Neural progenitor cell (in vitro differentiated cells): Measurements from ENCODE around the gene CXCR5. TPM values are rescaled to one million over a fixed set of nuclear protein-coding genes. Genes with fewer than 3 reads are reported as not detected.

Experiments used
- DNase-seq: peaks from one replicate; pipeline ENCODE4 v3.0.0-alpha.2; 2016; ENCODE audit warnings: low spot score
- H2AFZ ChIP-seq: fragments of 200-600 bp; sonication (generic); replicated peaks from 2 replicates; pipeline ENCODE4 v1.6.1; 2016; ENCODE audit warnings: antibody characterized with exemption
- H3F3A ChIP-seq: fragments of 200-600 bp; sonication (generic); 2 replicates; pipeline ENCODE4 v1.6.1; 2016; ENCODE audit warnings: antibody characterized with exemption, low read depth
- H3K27ac ChIP-seq: fragments of 200-600 bp; sonication (generic); 2 replicates; pipeline ENCODE4 v1.5.1; 2016; ENCODE audit warnings: mild to moderate bottlenecking
- H3K27me3 ChIP-seq: fragments of 200-600 bp; sonication (generic); 2 replicates; pipeline ENCODE4 v1.6.1; 2016; ENCODE audit warnings: mild to moderate bottlenecking, moderate library complexity
- H3K36me3 ChIP-seq: fragments of 200-600 bp; sonication (generic); 2 replicates; pipeline ENCODE4 v1.5.1; 2016
- H3K4me1 ChIP-seq: fragments of 200-600 bp; sonication (generic); 2 replicates; pipeline ENCODE4 v1.6.1; 2016; ENCODE audit warnings: mixed run types
- H3K4me2 ChIP-seq: fragments of 200-600 bp; sonication (generic); 2 replicates; pipeline ENCODE4 v1.6.1; 2016
- H3K4me3 ChIP-seq: fragments of 200-600 bp; sonication (generic); 2 replicates; pipeline ENCODE4 v1.5.1; 2016
- H3K79me2 ChIP-seq: fragments of 200-600 bp; sonication (generic); 2 replicates; pipeline ENCODE4 v1.6.1; 2016; ENCODE audit warnings: low read depth
- H3K9ac ChIP-seq: fragments of 200-600 bp; sonication (generic); 2 replicates; pipeline ENCODE4 v1.6.1; 2016
- H3K9me3 ChIP-seq: fragments of 200-600 bp; sonication (generic); 2 replicates; pipeline ENCODE4 v1.5.1; 2016; ENCODE audit warnings: low read depth
- H4K20me1 ChIP-seq: fragments of 200-600 bp; sonication (generic); 2 replicates; pipeline ENCODE4 v1.6.1; 2016; ENCODE audit warnings: low read depth
- H3K27ac Mint-ChIP-seq: 3 replicates; pipeline ENCODE4 v1.8.0; 2021; ENCODE audit warnings: mixed read lengths
- H3K27me3 Mint-ChIP-seq: 2 replicates; pipeline ENCODE4 v1.8.0; 2022; ENCODE audit warnings: low read depth, mild to moderate bottlenecking, inconsistent platforms, moderate library complexity, mixed read lengths; ENCODE audit not compliant: insufficient read depth
- H3K36me3 Mint-ChIP-seq: 3 replicates; pipeline ENCODE4 v1.8.0; 2021; ENCODE audit warnings: mixed read lengths
- H3K4me1 Mint-ChIP-seq: 3 replicates; pipeline ENCODE4 v1.8.0; 2021; ENCODE audit warnings: mixed read lengths
- H3K4me3 Mint-ChIP-seq: 3 replicates; pipeline ENCODE4 v1.8.0; 2021; ENCODE audit warnings: mild to moderate bottlenecking, moderate library complexity, mixed read lengths
- H3K9me3 Mint-ChIP-seq: 3 replicates; pipeline ENCODE4 v1.8.0; 2020; ENCODE audit warnings: mixed read lengths
- EZH2 ChIP-seq: fragments of 200-600 bp; sonication (generic); IDR thresholded peaks from 2 replicates; pipeline ENCODE4 v1.6.1; 2017; ENCODE audit warnings: antibody characterized with exemption, mild to moderate bottlenecking, moderate library complexity
- EZH2phosphoT487 ChIP-seq: fragments of 200-600 bp; sonication (generic); IDR thresholded peaks from 2 replicates; pipeline ENCODE4 v1.6.1; 2017; ENCODE audit warnings: antibody characterized with exemption
- total RNA-seq: library from RNA; depleted of rRNA; stranded (reverse); fragments of >200 nt; gene quantifications from 2 replicates; pipeline ENCODE4 v1.2.3, GENCODE V29; 2015; ENCODE audit warnings: low replicate concordance
- TF ChIP-seq, protein P1 (sequence below): fragments of 200-600 bp; sonication (generic); IDR thresholded peaks from 2 replicates; pipeline ENCODE4 v1.5.1; 2017; ENCODE audit warnings: antibody characterized with exemption, mild to moderate bottlenecking

The CXCR5 gene
- total RNA-seq, 1 donor from 2014 or later = not detected

DNA sequence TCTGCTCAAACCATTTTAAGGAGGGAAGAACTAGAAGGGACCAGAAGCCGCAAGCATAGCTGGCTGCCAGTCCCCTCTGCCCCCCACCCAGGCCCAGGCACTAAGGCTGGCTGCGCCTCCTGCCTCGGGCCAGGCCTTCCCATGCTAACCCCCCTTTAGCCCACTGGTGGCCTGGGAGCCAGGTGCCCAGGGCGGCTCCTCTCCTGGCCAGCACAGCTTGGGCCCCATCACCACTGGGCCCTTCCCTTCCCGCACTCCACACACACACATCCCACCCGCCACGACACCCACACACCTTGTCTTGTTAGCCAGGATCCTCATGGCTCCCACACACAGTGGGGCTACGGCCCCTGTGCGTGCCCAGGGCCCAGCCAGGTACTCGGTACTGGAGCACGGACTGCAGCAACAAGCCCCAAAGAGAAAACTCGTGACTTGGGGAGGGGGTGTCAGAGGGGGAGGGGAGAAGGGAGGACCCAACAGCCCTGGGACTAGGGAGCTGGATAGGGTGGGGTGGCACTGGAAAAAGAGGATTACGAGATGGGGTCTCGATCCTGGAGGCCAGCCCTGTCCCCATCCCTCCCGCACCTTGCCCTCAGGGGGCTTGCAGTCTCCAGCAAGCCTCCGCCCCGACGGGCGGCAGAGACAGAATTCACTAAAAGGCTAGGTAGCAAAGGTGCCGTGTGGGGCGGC is 26.1 kb downstream of the CXCR5 start:
- DNase-seq = no peak
- TF ChIP-seq EZH2phosphoT487 (no peak), EZH2 (no peak)
- TF ChIP-seq, protein P1, sequence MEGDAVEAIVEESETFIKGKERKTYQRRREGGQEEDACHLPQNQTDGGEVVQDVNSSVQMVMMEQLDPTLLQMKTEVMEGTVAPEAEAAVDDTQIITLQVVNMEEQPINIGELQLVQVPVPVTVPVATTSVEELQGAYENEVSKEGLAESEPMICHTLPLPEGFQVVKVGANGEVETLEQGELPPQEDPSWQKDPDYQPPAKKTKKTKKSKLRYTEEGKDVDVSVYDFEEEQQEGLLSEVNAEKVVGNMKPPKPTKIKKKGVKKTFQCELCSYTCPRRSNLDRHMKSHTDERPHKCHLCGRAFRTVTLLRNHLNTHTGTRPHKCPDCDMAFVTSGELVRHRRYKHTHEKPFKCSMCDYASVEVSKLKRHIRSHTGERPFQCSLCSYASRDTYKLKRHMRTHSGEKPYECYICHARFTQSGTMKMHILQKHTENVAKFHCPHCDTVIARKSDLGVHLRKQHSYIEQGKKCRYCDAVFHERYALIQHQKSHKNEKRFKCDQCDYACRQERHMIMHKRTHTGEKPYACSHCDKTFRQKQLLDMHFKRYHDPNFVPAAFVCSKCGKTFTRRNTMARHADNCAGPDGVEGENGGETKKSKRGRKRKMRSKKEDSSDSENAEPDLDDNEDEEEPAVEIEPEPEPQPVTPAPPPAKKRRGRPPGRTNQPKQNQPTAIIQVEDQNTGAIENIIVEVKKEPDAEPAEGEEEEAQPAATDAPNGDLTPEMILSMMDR = no peak

DNA sequence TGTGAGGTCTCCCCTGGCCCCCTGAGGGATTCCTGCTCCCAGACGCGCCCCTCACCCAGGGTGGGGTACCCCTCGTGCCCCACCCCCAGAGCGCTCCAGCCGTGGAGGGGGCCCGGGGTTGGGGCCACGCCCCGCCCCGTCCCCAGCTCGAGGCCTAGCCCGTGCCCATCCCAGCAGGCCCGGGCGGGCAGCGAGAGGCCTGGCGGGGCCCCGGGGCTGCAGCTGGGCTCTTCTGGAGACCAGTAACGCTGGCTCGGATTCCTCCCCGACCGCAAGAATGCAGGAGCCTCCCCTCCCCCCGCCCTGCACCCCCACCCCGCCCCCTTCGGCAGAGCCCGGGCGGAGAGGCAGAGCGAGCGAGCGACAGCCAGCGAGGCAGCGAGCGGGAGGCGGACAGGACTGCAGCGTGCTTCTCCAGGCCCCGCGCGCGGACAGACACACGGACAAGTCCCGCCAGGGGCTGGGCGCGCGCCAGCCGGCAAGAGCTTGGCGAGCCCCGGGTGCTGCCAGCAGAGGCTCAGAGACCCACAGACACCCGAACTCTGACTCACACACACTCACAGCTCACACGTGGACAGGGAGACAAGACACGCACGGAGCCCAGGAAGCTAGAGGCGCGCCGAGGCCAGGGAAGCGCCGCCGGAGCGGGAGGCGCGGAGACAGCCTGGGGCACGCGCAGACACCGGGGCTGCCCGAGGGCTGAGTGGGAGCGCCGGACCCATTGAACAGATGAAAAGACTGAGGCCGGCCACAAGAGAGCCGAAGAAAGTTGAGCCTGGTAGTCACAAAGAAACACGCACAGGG is 26.8 kb downstream of the CXCR5 start:
- peaks cover 5% of the 10 kb centered on the region for H3K36me3 ChIP-seq
- Mint-ChIP-seq H3K4me1 (peaks cover 72% of the 10 kb centered on the region), H3K9me3 (no peaks in the 10 kb centered on the region), H3K4me3 (peak overlapping the region; percentile 52), H3K27ac (peak overlapping the region; percentile 53), H3K36me3 (peaks cover 3% of the 10 kb centered on the region), H3K27me3 (peaks cover 3% of the 10 kb centered on the region)
- peak overlapping the region; percentile 68 for H3K4me2 ChIP-seq
- peaks cover 90% of the 10 kb centered on the region for H3K79me2 ChIP-seq
- H3K9ac ChIP-seq = no peak overlapping the region
- TF ChIP-seq, protein P1 = no peak
- TF ChIP-seq EZH2 (no peak), EZH2phosphoT487 (no peak)
- DNase-seq = peak; percentile 95
- H3K9me3 ChIP-seq = no peaks in the 10 kb centered on the region
- peaks cover 63% of the 10 kb centered on the region for H4K20me1 ChIP-seq
- peak overlapping the region; percentile 36 for H3K4me3 ChIP-seq
- H3K27me3 ChIP-seq = no peaks in the 10 kb centered on the region
- peaks cover 80% of the 10 kb centered on the region for H3K4me1 ChIP-seq
- H3F3A ChIP-seq = peaks cover 66% of the 10 kb centered on the region
- H2AFZ ChIP-seq = no peak overlapping the region
- peak overlapping the region; percentile 87 for H3K27ac ChIP-seq

More for the DNA sequence above, 26.1 kb downstream of the CXCR5 start:
- Histone ChIP-seq H3K36me3 (peaks cover 5% of the 10 kb centered on the region), H3K79me2 (peaks cover 85% of the 10 kb centered on the region), H3F3A (peaks cover 63% of the 10 kb centered on the region), H3K27ac (peak overlapping the region; percentile 87), H3K4me2 (peak overlapping the region; percentile 68), H2AFZ (no peak overlapping the region), H3K27me3 (no peaks in the 10 kb centered on the region), H3K4me1 (peaks cover 73% of the 10 kb centered on the region), H4K20me1 (peaks cover 59% of the 10 kb centered on the region), H3K9ac (no peak overlapping the region), H3K4me3 (peak overlapping the region; percentile 31), H3K9me3 (no peaks in the 10 kb centered on the region)
- H3K9me3 Mint-ChIP-seq = no peaks in the 10 kb centered on the region
- H3K27ac Mint-ChIP-seq = peak overlapping the region; percentile 91
- H3K4me1 Mint-ChIP-seq = peaks cover 66% of the 10 kb centered on the region
- peaks cover 3% of the 10 kb centered on the region for H3K36me3 Mint-ChIP-seq
- peaks cover 3% of the 10 kb centered on the region for H3K27me3 Mint-ChIP-seq
- peak overlapping the region; percentile 75 for H3K4me3 Mint-ChIP-seq

DNA sequence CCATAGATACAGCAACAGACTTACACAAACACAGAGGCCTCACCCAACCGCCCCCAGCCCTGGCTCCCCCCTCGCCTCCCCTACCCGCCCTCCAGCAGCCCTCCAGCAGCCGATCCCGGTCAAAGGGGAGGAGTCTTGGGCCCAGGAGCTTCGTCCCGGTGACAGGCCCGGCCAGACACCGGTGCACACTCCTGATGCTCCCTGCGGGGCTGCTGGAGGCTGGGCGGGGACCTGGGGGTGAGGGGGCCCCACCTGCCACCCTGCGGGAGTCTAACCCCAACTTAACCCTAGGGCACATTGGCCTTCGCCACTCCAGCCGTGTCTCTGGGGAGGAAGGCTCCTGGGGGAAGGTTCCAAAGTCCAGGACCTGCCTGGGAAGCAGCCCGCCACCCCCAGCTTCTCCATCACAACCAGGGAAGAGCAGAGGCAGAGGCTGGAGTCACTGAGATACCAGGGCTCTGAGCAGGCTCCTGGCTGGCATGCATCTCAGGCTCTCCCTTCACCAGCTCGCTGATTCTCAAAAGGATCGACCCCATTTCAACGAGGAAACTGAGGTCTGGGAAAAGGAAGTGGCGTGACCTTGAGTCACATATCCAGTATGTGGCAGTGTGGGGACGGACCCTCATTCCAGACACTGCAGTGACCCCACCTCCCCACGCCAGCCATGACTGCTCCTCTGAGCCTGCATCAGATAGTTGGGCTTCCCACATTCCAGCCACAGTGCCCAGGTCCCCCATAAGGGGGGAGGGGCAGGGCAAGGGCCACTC is 27.6 kb downstream of the CXCR5 start:
- Mint-ChIP-seq H3K9me3 (no peaks in the 10 kb centered on the region), H3K4me1 (peaks cover 79% of the 10 kb centered on the region), H3K27ac (peak overlapping the region; percentile 94), H3K36me3 (peaks cover 3% of the 10 kb centered on the region), H3K4me3 (peak overlapping the region; percentile 77), H3K27me3 (peaks cover 3% of the 10 kb centered on the region)
- H3K27ac ChIP-seq = peak overlapping the region; percentile 87
- H3F3A ChIP-seq = peaks cover 70% of the 10 kb centered on the region
- H3K9me3 ChIP-seq = no peaks in the 10 kb centered on the region
- TF ChIP-seq EZH2phosphoT487 = no peak
- TF ChIP-seq EZH2 = no peak
- TF ChIP-seq, protein P1 = no peak
- DNase-seq = peak; percentile 55
- peaks cover 91% of the 10 kb centered on the region for H3K79me2 ChIP-seq
- peaks cover 2% of the 10 kb centered on the region for H3K36me3 ChIP-seq
- H3K4me2 ChIP-seq = peak overlapping the region; percentile 68
- H4K20me1 ChIP-seq = peaks cover 57% of the 10 kb centered on the region
- H3K27me3 ChIP-seq = no peaks in the 10 kb centered on the region
- peak overlapping the region; percentile 36 for H3K4me3 ChIP-seq
- H3K4me1 ChIP-seq = peaks cover 88% of the 10 kb centered on the region
- H2AFZ ChIP-seq = no peak overlapping the region
- H3K9ac ChIP-seq = no peak overlapping the region
